Measurements from ENCODE around the gene COG1.
"Not testable (repeated sequence)": the region's sequence is repeated elsewhere in the genome, so short reads cannot be mapped to it uniquely, and the experiment has no call there.

Gene COG1, protein sequence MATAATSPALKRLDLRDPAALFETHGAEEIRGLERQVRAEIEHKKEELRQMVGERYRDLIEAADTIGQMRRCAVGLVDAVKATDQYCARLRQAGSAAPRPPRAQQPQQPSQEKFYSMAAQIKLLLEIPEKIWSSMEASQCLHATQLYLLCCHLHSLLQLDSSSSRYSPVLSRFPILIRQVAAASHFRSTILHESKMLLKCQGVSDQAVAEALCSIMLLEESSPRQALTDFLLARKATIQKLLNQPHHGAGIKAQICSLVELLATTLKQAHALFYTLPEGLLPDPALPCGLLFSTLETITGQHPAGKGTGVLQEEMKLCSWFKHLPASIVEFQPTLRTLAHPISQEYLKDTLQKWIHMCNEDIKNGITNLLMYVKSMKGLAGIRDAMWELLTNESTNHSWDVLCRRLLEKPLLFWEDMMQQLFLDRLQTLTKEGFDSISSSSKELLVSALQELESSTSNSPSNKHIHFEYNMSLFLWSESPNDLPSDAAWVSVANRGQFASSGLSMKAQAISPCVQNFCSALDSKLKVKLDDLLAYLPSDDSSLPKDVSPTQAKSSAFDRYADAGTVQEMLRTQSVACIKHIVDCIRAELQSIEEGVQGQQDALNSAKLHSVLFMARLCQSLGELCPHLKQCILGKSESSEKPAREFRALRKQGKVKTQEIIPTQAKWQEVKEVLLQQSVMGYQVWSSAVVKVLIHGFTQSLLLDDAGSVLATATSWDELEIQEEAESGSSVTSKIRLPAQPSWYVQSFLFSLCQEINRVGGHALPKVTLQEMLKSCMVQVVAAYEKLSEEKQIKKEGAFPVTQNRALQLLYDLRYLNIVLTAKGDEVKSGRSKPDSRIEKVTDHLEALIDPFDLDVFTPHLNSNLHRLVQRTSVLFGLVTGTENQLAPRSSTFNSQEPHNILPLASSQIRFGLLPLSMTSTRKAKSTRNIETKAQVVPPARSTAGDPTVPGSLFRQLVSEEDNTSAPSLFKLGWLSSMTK

DNA sequence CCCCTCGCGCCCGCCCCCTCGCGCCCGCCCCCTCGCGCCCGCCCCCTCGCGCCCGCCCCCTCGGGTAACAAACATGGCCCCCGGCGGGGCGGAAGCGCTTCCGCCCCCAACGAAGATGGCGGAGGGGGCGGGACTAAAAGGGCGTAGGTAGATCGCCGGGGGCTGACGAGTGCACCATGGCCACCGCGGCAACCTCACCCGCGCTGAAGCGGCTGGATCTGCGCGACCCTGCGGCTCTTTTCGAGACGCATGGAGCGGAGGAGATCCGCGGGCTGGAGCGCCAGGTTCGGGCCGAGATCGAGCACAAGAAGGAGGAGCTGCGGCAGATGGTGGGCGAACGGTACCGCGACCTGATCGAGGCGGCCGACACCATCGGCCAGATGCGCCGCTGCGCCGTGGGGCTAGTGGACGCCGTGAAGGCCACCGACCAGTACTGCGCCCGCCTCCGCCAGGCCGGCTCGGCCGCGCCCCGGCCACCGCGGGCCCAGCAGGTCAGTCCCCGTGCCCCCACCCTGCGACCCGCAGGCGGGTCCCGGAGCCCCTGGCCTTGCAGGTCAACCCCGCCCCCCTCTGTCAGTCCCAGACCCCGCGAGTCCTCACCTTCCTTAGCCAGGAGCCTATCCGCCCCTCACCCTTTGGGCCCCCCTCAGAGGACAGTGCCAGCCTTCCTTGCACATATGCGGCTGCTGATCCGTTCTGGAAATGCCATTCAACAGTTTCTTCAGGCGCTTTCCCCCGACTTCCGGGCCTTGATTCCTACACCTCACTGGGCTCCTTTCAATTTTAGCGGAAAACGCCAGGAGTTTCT, at the start of gene COG1:
COG1 (plus strand) TSS at position 162 of the 808 bp plus-strand sequence; CDS start at position 177, 15 bp downstream.
- H3K27me3 ChIP-seq (replicated peaks; ENCODE audit: insufficient read depth, low read length) = no peaks in the 10 kb centered on the region
- peak within 1 kb of the TSS; percentile 93 for H3K4me3 ChIP-seq (ENCODE audit: low read length)
- H3K36me3 ChIP-seq (replicated peaks; ENCODE audit: insufficient read depth, low read length) = peaks cover 5% of the 10 kb centered on the region; the same call in 1 of the 2 replicates
- no peaks in the 10 kb centered on the region for H3K9me3 ChIP-seq (replicated peaks; ENCODE audit: insufficient read depth, low read length)
- peak within 1 kb of the TSS; percentile 80 for H3K4me2 ChIP-seq (ENCODE audit: low read depth, low read length)
- peak within 1 kb of the TSS; percentile 88 for H3K27ac ChIP-seq (ENCODE audit: low read length)
- peaks cover 5% of the 10 kb centered on the region for H3F3A ChIP-seq (ENCODE audit: insufficient read depth, low read length)
- peak; percentile 93 for DNase-seq
- H2AFZ ChIP-seq (ENCODE audit: low read length) = peak within 1 kb of the TSS; percentile 91
- TF ChIP-seq EZH2phosphoT487 (IDR thresholded peaks at IDR 0.05; ENCODE audit: low read length) = no peak
- TF ChIP-seq EZH2 (optimal IDR thresholded peaks at IDR 0.05; ENCODE audit: low read depth, low read length) = no peak
- TF ChIP-seq, protein P1, sequence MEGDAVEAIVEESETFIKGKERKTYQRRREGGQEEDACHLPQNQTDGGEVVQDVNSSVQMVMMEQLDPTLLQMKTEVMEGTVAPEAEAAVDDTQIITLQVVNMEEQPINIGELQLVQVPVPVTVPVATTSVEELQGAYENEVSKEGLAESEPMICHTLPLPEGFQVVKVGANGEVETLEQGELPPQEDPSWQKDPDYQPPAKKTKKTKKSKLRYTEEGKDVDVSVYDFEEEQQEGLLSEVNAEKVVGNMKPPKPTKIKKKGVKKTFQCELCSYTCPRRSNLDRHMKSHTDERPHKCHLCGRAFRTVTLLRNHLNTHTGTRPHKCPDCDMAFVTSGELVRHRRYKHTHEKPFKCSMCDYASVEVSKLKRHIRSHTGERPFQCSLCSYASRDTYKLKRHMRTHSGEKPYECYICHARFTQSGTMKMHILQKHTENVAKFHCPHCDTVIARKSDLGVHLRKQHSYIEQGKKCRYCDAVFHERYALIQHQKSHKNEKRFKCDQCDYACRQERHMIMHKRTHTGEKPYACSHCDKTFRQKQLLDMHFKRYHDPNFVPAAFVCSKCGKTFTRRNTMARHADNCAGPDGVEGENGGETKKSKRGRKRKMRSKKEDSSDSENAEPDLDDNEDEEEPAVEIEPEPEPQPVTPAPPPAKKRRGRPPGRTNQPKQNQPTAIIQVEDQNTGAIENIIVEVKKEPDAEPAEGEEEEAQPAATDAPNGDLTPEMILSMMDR (IDR thresholded peaks at IDR 0.05; ENCODE audit: low read length) = no peak
- H4K20me1 ChIP-seq (ENCODE audit: insufficient read depth, low read length) = no peaks in the 10 kb centered on the region
- no peaks in the 10 kb centered on the region for H3K4me1 ChIP-seq (ENCODE audit: low read length)
- peak within 1 kb of the TSS; percentile 80 for H3K9ac ChIP-seq (ENCODE audit: low read length)
- peaks cover 26% of the 10 kb centered on the region for H3K79me2 ChIP-seq (ENCODE audit: low read length)
- no peaks in the 10 kb centered on the region for H3K9me2 ChIP-seq (replicated peaks; ENCODE audit: insufficient read depth, low read length)

DNA sequence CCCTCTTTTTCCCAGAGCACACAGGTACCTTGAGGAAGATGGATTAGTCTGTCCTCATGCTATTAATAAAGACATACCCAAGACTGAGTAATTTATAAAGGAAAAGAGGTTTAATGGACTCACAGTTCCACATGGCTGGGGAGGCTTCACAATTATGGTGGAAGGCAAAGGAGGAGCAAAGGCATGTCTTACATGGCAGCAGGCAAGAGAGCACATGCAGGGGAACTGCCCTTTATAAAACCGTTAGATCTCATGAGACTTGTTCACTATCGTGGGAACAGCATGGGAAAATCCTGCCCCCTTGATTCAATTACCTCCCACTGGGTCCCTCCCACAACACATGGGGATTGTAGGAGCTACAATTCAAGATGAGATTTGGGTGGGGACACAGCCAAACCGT, 48.6 kb upstream of the COG1 start:
- H3K27me3 ChIP-seq (replicated peaks; ENCODE audit: insufficient read depth, low read length); H3K36me3 ChIP-seq (replicated peaks; ENCODE audit: insufficient read depth, low read length); H3K79me2 ChIP-seq (ENCODE audit: low read length); DNase-seq; H2AFZ ChIP-seq (ENCODE audit: low read length); H3K9ac ChIP-seq (ENCODE audit: low read length); H3K9me3 ChIP-seq (replicated peaks; ENCODE audit: insufficient read depth, low read length); H4K20me1 ChIP-seq (ENCODE audit: insufficient read depth, low read length); H3K27ac ChIP-seq (ENCODE audit: low read length); H3K9me2 ChIP-seq (replicated peaks; ENCODE audit: insufficient read depth, low read length); H3F3A ChIP-seq (ENCODE audit: insufficient read depth, low read length); H3K4me1 ChIP-seq (ENCODE audit: low read length); H3K4me2 ChIP-seq (ENCODE audit: low read depth, low read length); H3K4me3 ChIP-seq (ENCODE audit: low read length): not testable (repeated sequence)

DNA sequence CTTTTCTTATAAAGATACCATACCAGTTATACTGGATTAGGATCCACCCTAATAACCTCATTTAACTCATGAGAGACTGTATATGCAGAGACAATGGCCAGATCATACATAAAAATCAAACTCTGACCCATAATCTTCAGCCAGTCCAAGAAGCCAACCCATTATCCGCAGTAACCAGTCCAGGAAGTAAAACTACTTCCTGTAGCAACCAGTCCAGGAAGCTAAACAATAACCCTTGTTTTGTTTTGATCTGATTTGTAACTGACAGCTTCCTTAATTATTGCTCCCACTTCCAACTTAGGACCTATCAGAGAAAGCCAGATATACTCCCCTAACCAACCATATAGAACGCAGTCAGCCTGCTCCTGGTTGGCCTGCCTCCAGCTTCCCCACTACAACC, 47.2 kb upstream of the COG1 start:
- no peaks in the 10 kb centered on the region for H3F3A ChIP-seq (ENCODE audit: insufficient read depth, low read length)
- H3K4me2 ChIP-seq (ENCODE audit: low read depth, low read length) = no peak overlapping the region
- H3K79me2 ChIP-seq (ENCODE audit: low read length) = no peaks in the 10 kb centered on the region
- DNase-seq = no peak
- H3K9me2 ChIP-seq (replicated peaks; ENCODE audit: insufficient read depth, low read length) = no peaks in the 10 kb centered on the region
- H3K4me3 ChIP-seq (ENCODE audit: low read length) = no peak overlapping the region
- no peaks in the 10 kb centered on the region for H3K36me3 ChIP-seq (replicated peaks; ENCODE audit: insufficient read depth, low read length)
- no peaks in the 10 kb centered on the region for H3K4me1 ChIP-seq (ENCODE audit: low read length)
- H3K9me3 ChIP-seq (replicated peaks; ENCODE audit: insufficient read depth, low read length) = no peaks in the 10 kb centered on the region
- H2AFZ ChIP-seq (ENCODE audit: low read length) = no peak overlapping the region
- H4K20me1 ChIP-seq (ENCODE audit: insufficient read depth, low read length) = no peaks in the 10 kb centered on the region
- H3K27ac ChIP-seq (ENCODE audit: low read length) = no peak overlapping the region
- no peak overlapping the region for H3K9ac ChIP-seq (ENCODE audit: low read length)
- TF ChIP-seq, protein P1 (IDR thresholded peaks at IDR 0.05; ENCODE audit: low read length) = no peak
- no peak for TF ChIP-seq EZH2phosphoT487 (IDR thresholded peaks at IDR 0.05; ENCODE audit: low read length)
- no peak for TF ChIP-seq EZH2 (optimal IDR thresholded peaks at IDR 0.05; ENCODE audit: low read depth, low read length)
- no peaks in the 10 kb centered on the region for H3K27me3 ChIP-seq (replicated peaks; ENCODE audit: insufficient read depth, low read length)

DNA sequence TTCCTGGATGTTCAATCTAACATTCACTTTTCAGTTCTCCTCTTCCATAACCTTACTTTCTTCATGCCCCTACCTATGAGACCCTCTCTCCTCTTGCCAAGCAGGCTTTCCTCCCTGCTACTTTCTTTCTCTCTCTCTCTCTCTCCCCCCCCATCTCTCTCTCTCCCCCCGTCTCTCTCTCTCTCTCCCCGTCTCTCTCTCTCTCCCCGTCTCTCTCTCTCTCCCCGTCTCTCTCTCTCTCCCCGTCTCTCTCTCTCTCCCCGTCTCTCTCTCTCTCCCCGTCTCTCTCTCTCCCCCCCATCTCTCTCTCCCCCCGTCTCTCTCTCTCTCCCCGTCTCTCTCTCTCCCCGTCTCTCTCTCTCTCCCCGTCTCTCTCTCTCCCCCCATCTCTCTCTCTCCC, 45.1 kb upstream of the COG1 start:
- H4K20me1 ChIP-seq (ENCODE audit: insufficient read depth, low read length); H3K9me2 ChIP-seq (replicated peaks; ENCODE audit: insufficient read depth, low read length); H3K36me3 ChIP-seq (replicated peaks; ENCODE audit: insufficient read depth, low read length); H3F3A ChIP-seq (ENCODE audit: insufficient read depth, low read length); H3K27ac ChIP-seq (ENCODE audit: low read length); H3K9me3 ChIP-seq (replicated peaks; ENCODE audit: insufficient read depth, low read length); H3K9ac ChIP-seq (ENCODE audit: low read length); H2AFZ ChIP-seq (ENCODE audit: low read length); H3K27me3 ChIP-seq (replicated peaks; ENCODE audit: insufficient read depth, low read length); H3K4me3 ChIP-seq (ENCODE audit: low read length); H3K79me2 ChIP-seq (ENCODE audit: low read length); DNase-seq; H3K4me2 ChIP-seq (ENCODE audit: low read depth, low read length); H3K4me1 ChIP-seq (ENCODE audit: low read length): not testable (repeated sequence)
